SK-N-SH (cell line): ENCODE measurements around the gene ZNF319. TPM values are rescaled to one million over a fixed set of nuclear protein-coding genes. Genes with fewer than 3 reads are reported as not detected.

Experiments
- CTCF ChIA-PET: fragments of 300-600, 350-600 bp; formaldehyde crosslinking; extraction: SDS; loops from one replicate; lab custom pipeline; 2021; lab: Yijun Ruan, JAX
- POLR2A ChIA-PET: fragments of 350-600 bp; sonication (Branson Sonifier 250); formaldehyde crosslinking; extraction: SDS; loops from one replicate; lab custom pipeline; 2020; ENCODE audit warnings: antibody characterized with exemption, inconsistent platforms; lab: Yijun Ruan, JAX
- DNase-seq: peaks from one replicate; pipeline ENCODE4 v3.0.0; 2012
- H2AFZ ChIP-seq: fragments of 200-600 bp; sonication (generic); 2 replicates; pipeline ENCODE4 v1.8.1; 2016; ENCODE audit warnings: antibody characterized with exemption, mild to moderate bottlenecking, low read depth
- H3F3A ChIP-seq: fragments of 200-600 bp; sonication (generic); replicated peaks from 2 replicates; pipeline ENCODE3; 2016; ENCODE audit warnings: antibody characterized with exemption, mild to moderate bottlenecking; ENCODE audit not compliant: insufficient read depth
- H3K27ac ChIP-seq, 2 experiments: fragments of 200-500 bp in 1 of 2; fragments of 200-600 bp in 1 of 2; sonication (Bioruptor generic) in 1 of 2; sonication (generic), shearing (Covaris generic) in 1 of 2; 2 replicates each; pipeline versions ENCODE4 v1.5.1 to v1.6.1; 2014 to 2016; ENCODE audit warnings: low read depth in 2 of 2, inconsistent platforms in 1 of 2, low read length in 1 of 2, mild to moderate bottlenecking in 1 of 2, mixed read lengths in 1 of 2
- H3K27me3 ChIP-seq: fragments of 200-600 bp; sonication (generic), shearing (Covaris generic); 2 replicates; pipeline ENCODE4 v1.6.1; 2016; ENCODE audit warnings: mixed run types; ENCODE audit not compliant: insufficient read depth
- H3K36me3 ChIP-seq, 2 experiments: fragments of 200-500 bp in 1 of 2; fragments of 200-600 bp in 1 of 2; sonication (Bioruptor generic) in 1 of 2; sonication (generic) in 1 of 2; replicated peaks in 1 of 2; 2 replicates each; pipeline versions ENCODE3 to v1.5.1; 2014 to 2016; ENCODE audit warnings: low read length in 1 of 2, mild to moderate bottlenecking in 1 of 2; ENCODE audit not compliant: insufficient read depth in 2 of 2, control insufficient read depth in 1 of 2
- H3K4me1 ChIP-seq, 2 experiments: fragments of 200-500 bp in 1 of 2; fragments of 200-600 bp in 1 of 2; sonication (Bioruptor generic) in 1 of 2; sonication (generic), shearing (Covaris generic) in 1 of 2; 2 replicates each; pipeline versions ENCODE4 v1.5.1 to v1.6.1; 2014 to 2016; ENCODE audit warnings: low read depth in 1 of 2, low read length in 1 of 2, mixed run types in 1 of 2; ENCODE audit not compliant: insufficient read depth in 2 of 2, control insufficient read depth in 1 of 2
- H3K4me2 ChIP-seq: fragments of 200-600 bp; sonication (generic), shearing (Covaris generic); 2 replicates; pipeline ENCODE4 v1.6.1; 2017; ENCODE audit warnings: mixed run types
- H3K4me3 ChIP-seq, 2 experiments: fragments of 200-500 bp in 1 of 2; fragments of 200-600 bp in 1 of 2; sonication (Bioruptor generic) in 1 of 2; sonication (generic), shearing (Covaris generic) in 1 of 2; 2 replicates each; pipeline versions ENCODE4 v1.5.1 to v1.8.1; 2014 to 2016; ENCODE audit warnings: low read depth in 2 of 2, inconsistent platforms in 1 of 2, low read length in 1 of 2, mild to moderate bottlenecking in 1 of 2, mixed read lengths in 1 of 2, moderate library complexity in 1 of 2
- H3K79me2 ChIP-seq: fragments of 200-600 bp; sonication (generic); 2 replicates; pipeline ENCODE4 v1.8.1; 2017; ENCODE audit warnings: mild to moderate bottlenecking; ENCODE audit not compliant: insufficient read depth
- H3K9ac ChIP-seq: fragments of 200-600 bp; sonication (generic); 2 replicates; pipeline ENCODE4 v1.6.1; 2017; ENCODE audit warnings: mixed run types
- H3K9me2 ChIP-seq: fragments of 200-600 bp; sonication (generic); 2 replicates; pipeline ENCODE4 v1.6.1; 2017; ENCODE audit warnings: mixed run types
- H3K9me3 ChIP-seq: fragments of 200-600 bp; sonication (generic); 2 replicates; pipeline ENCODE4 v1.6.1; 2017; ENCODE audit warnings: mixed run types, mild to moderate bottlenecking, moderate library complexity
- H4K20me1 ChIP-seq: fragments of 200-600 bp; sonication (generic); 2 replicates; pipeline ENCODE4 v1.6.1; 2017; ENCODE audit warnings: mild to moderate bottlenecking, mixed run types; ENCODE audit not compliant: insufficient read depth
- CHD2 ChIP-seq: fragments of 150-350 bp; IDR thresholded peaks from 2 replicates; pipeline ENCODE4 v1.6.1; 2018; ENCODE audit warnings: low read length; ENCODE audit not compliant: partially characterized antibody
- GABPA ChIP-seq: IDR thresholded peaks from 2 replicates; pipeline ENCODE4 v1.4.0; 2012; ENCODE audit warnings: low read depth, mild to moderate bottlenecking
- GATA2 ChIP-seq: sonication (generic); formaldehyde crosslinking; IDR thresholded peaks from 2 replicates; pipeline ENCODE4 v1.5.0; 2020; ENCODE audit warnings: mild to moderate bottlenecking, missing genetic modification reagents
- MEF2A ChIP-seq: IDR thresholded peaks from 2 replicates; pipeline ENCODE4 v1.4.0; 2012; ENCODE audit warnings: low read depth, borderline replicate concordance
- MXI1 ChIP-seq: IDR thresholded peaks from 2 replicates; pipeline ENCODE4 v1.6.1; 2012; ENCODE audit warnings: mild to moderate bottlenecking, low read depth, low read length, improper control_type of control experiment
- RAD21 ChIP-seq: IDR thresholded peaks from 2 replicates; pipeline ENCODE4 v1.6.1; 2012; ENCODE audit warnings: mild to moderate bottlenecking, low read length
- RXRA ChIP-seq: IDR thresholded peaks from 2 replicates; pipeline ENCODE4 v1.4.0; 2012; ENCODE audit warnings: low read depth, mild to moderate bottlenecking, borderline replicate concordance
- SMC3 ChIP-seq: IDR thresholded peaks from 2 replicates; pipeline ENCODE4 v1.6.1; 2012; ENCODE audit warnings: low read depth, low read length, improper control_type of control experiment
- YY1 ChIP-seq: IDR thresholded peaks from 2 replicates; pipeline ENCODE4 v1.4.0; 2012; ENCODE audit warnings: low read depth, mild to moderate bottlenecking
- WGBS: methylation state at CpG from one replicate; pipeline ENCODE4 v1.1.6; 2017; ENCODE audit warnings: low lambda C conversion rate; 5-methylcytosine and 5-hydroxymethylcytosine counted together
- polyA plus RNA-seq, 3 experiments: library from polyadenylated mRNA; depleted of rRNA; stranded (reverse); fragments of >200 nt; gene quantifications; 2 replicates each; pipeline ENCODE4 v1.2.3, GENCODE V29; 2012
- TF ChIP-seq, protein P1 (sequence below): IDR thresholded peaks from 2 replicates; pipeline ENCODE4 v1.4.0; 2012; ENCODE audit warnings: low read depth
- TF ChIP-seq, protein P2 (sequence below): IDR thresholded peaks from 2 replicates; pipeline ENCODE4 v1.4.0; 2012; ENCODE audit warnings: low read depth, borderline replicate concordance
- TF ChIP-seq, protein P3 (sequence below): IDR thresholded peaks from 2 replicates; pipeline ENCODE4 v1.6.1; 2012; ENCODE audit warnings: mild to moderate bottlenecking, low read depth, low read length, moderate library complexity
- TF ChIP-seq, protein P4 (sequence below): IDR thresholded peaks from 2 replicates; pipeline ENCODE4 v1.4.0; 2012; ENCODE audit warnings: low read depth, borderline replicate concordance

Gene ZNF319
- polyA plus RNA-seq, 1 of the 3 experiments (the other 2 are of a cell fraction), result 7.6 TPM

DNA sequence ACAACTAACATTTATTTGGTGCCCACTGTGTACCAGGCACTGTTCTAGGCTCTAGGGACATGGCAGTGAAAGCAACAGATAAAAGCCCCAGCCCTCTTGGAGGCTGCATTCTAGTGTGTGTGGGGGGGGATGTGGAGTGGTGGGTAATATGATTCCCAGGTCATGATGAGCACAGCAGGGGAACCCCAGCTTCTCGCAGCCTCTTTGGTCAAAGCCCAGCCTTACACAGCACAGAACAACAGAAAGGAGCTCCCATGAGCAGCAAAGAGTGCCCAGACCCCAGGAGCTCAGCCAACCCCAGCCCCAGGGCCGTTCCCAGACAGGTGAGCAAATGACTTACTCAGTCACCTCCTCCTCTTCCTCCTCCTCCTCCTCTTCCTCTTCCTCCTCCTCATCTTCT lies 51.5 kb downstream of the ZNF319 start:
- Histone ChIP-seq H3K9me3 (no peaks in the 10 kb centered on the region), H3K4me1 (peaks cover 0 to 5% of the 10 kb centered on the region in 2 experiments; a peak in 1 of 4 replicates), H3K36me3 (no peaks in the 10 kb centered on the region), H3K9me2 (no peaks in the 10 kb centered on the region), H3K79me2 (no peaks in the 10 kb centered on the region), H3K4me3 (no peak overlapping the region), H3K27me3 (no peaks in the 10 kb centered on the region), H3K9ac (no peak overlapping the region), H3K4me2 (no peak overlapping the region), H3K27ac (no peak overlapping the region), H4K20me1 (no peaks in the 10 kb centered on the region), H3F3A (no peaks in the 10 kb centered on the region), H2AFZ (no peak overlapping the region)
- 70% methylated on average over 2 of the region's 2 CpGs for WGBS
- TF ChIP-seq, protein P1, sequence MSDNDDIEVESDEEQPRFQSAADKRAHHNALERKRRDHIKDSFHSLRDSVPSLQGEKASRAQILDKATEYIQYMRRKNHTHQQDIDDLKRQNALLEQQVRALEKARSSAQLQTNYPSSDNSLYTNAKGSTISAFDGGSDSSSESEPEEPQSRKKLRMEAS, result no peak
- no peak for TF ChIP-seq MEF2A
- TF ChIP-seq SMC3, result no peak
- TF ChIP-seq, protein P2, sequence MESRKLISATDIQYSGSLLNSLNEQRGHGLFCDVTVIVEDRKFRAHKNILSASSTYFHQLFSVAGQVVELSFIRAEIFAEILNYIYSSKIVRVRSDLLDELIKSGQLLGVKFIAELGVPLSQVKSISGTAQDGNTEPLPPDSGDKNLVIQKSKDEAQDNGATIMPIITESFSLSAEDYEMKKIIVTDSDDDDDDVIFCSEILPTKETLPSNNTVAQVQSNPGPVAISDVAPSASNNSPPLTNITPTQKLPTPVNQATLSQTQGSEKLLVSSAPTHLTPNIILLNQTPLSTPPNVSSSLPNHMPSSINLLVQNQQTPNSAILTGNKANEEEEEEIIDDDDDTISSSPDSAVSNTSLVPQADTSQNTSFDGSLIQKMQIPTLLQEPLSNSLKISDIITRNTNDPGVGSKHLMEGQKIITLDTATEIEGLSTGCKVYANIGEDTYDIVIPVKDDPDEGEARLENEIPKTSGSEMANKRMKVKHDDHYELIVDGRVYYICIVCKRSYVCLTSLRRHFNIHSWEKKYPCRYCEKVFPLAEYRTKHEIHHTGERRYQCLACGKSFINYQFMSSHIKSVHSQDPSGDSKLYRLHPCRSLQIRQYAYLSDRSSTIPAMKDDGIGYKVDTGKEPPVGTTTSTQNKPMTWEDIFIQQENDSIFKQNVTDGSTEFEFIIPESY, result no peak
- no peak for TF ChIP-seq GABPA
- TF ChIP-seq GATA2 (CRISPR knock-in tag), result no peak
- no peak for TF ChIP-seq RXRA
- TF ChIP-seq, protein P3, sequence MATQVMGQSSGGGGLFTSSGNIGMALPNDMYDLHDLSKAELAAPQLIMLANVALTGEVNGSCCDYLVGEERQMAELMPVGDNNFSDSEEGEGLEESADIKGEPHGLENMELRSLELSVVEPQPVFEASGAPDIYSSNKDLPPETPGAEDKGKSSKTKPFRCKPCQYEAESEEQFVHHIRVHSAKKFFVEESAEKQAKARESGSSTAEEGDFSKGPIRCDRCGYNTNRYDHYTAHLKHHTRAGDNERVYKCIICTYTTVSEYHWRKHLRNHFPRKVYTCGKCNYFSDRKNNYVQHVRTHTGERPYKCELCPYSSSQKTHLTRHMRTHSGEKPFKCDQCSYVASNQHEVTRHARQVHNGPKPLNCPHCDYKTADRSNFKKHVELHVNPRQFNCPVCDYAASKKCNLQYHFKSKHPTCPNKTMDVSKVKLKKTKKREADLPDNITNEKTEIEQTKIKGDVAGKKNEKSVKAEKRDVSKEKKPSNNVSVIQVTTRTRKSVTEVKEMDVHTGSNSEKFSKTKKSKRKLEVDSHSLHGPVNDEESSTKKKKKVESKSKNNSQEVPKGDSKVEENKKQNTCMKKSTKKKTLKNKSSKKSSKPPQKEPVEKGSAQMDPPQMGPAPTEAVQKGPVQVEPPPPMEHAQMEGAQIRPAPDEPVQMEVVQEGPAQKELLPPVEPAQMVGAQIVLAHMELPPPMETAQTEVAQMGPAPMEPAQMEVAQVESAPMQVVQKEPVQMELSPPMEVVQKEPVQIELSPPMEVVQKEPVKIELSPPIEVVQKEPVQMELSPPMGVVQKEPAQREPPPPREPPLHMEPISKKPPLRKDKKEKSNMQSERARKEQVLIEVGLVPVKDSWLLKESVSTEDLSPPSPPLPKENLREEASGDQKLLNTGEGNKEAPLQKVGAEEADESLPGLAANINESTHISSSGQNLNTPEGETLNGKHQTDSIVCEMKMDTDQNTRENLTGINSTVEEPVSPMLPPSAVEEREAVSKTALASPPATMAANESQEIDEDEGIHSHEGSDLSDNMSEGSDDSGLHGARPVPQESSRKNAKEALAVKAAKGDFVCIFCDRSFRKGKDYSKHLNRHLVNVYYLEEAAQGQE, result no peak
- no peak for TF ChIP-seq YY1
- no peak for TF ChIP-seq MXI1
- TF ChIP-seq CHD2, result no peak
- TF ChIP-seq RAD21, result no peak
- TF ChIP-seq, protein P4, sequence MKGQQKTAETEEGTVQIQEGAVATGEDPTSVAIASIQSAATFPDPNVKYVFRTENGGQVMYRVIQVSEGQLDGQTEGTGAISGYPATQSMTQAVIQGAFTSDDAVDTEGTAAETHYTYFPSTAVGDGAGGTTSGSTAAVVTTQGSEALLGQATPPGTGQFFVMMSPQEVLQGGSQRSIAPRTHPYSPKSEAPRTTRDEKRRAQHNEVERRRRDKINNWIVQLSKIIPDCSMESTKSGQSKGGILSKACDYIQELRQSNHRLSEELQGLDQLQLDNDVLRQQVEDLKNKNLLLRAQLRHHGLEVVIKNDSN, result no peak
- POLR2A ChIA-PET, result no interaction called here
- CTCF ChIA-PET, result no interaction called here
- DNase-seq, result no peak
